Measurements from ENCODE around the gene RTL10.

GRCh38 chr22:19892257-19892879, 37.7 kb upstream of the RTL10 start:
- TF ChIP-seq CTCF (IDR thresholded peaks at IDR 0.05; ENCODE audit: low read length) (no peak), EZH2 (optimal IDR thresholded peaks at IDR 0.05; ENCODE audit: low read depth, low read length) (no peak)

Data from MM.1S (cell line).